Cardiac fibroblast (primary cell): ENCODE results near the gene BCAP31.
"Not testable (repeated sequence)": the region's sequence is repeated elsewhere in the genome, so short reads cannot be mapped to it uniquely, and the experiment has no call there.

Source experiments
- DNase-seq, 2 donors: peaks; one replicate each; pipeline versions ENCODE4 v3.0.0 to v3.0.0-alpha.2; 2010; ENCODE audit warnings: low read depth in 2 of 2
- H3K4me3 ChIP-seq, 2 donors: replicated peaks in 1 of 2; 1 replicate in 1 of 2; 2 replicates in 1 of 2; pipeline ENCODE4 v1.5.1; 2011; ENCODE audit warnings: low read depth in 2 of 2, low read length in 2 of 2, mild to moderate bottlenecking in 2 of 2, moderate library complexity in 1 of 2
- TF ChIP-seq, protein P1 (sequence below): IDR thresholded peaks from one replicate; pipeline ENCODE4 v1.5.1; 2011; ENCODE audit warnings: low read depth, mild to moderate bottlenecking, low read length, inconsistent platforms

Gene BCAP31

DNA sequence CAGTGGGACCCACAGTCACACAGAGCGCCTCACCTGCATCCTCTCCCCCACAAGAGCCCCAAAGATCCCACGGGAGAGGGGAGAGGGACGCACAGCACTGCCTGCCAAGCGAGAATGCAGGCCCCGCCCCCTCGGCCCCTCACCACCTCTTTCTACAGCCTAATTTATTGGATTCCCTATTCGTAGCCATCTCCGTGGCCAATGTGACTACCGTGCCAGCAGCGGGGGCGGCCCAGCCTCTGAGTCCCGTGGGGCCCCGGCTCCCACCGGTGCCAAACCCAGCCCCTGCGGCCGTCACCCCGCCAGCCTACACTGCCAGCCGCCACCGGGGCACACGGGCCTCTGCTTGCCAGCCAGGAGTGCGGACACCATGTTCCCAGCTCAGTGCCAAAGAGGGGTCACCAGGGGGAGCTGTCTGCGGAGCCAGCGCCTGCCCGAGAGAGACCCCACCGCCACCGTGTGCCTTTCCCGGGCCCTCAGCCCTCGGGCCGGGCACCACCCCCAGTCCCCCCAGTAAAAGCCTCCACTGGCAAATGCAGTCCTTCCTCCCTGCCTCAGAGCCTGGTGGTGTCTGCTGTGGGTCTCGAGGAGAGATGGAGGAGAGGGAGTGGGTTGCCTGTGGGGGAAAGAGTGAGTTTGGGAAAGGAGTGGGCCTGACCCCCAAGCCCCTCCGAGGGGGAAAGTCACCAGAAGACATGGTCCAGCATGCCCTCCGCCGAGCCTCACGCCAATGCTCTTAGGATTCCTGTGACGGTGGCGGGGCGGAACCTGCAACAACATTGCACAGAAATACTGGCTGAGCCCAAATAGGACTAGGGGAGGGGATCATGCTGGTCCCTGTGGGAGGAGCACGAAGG is 20.3 kb upstream of the BCAP31 start:
- DNase-seq, result no peak
- H3K4me3 ChIP-seq, result no peak overlapping the region
- TF ChIP-seq, protein P1, sequence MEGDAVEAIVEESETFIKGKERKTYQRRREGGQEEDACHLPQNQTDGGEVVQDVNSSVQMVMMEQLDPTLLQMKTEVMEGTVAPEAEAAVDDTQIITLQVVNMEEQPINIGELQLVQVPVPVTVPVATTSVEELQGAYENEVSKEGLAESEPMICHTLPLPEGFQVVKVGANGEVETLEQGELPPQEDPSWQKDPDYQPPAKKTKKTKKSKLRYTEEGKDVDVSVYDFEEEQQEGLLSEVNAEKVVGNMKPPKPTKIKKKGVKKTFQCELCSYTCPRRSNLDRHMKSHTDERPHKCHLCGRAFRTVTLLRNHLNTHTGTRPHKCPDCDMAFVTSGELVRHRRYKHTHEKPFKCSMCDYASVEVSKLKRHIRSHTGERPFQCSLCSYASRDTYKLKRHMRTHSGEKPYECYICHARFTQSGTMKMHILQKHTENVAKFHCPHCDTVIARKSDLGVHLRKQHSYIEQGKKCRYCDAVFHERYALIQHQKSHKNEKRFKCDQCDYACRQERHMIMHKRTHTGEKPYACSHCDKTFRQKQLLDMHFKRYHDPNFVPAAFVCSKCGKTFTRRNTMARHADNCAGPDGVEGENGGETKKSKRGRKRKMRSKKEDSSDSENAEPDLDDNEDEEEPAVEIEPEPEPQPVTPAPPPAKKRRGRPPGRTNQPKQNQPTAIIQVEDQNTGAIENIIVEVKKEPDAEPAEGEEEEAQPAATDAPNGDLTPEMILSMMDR, result peak; percentile 33

DNA sequence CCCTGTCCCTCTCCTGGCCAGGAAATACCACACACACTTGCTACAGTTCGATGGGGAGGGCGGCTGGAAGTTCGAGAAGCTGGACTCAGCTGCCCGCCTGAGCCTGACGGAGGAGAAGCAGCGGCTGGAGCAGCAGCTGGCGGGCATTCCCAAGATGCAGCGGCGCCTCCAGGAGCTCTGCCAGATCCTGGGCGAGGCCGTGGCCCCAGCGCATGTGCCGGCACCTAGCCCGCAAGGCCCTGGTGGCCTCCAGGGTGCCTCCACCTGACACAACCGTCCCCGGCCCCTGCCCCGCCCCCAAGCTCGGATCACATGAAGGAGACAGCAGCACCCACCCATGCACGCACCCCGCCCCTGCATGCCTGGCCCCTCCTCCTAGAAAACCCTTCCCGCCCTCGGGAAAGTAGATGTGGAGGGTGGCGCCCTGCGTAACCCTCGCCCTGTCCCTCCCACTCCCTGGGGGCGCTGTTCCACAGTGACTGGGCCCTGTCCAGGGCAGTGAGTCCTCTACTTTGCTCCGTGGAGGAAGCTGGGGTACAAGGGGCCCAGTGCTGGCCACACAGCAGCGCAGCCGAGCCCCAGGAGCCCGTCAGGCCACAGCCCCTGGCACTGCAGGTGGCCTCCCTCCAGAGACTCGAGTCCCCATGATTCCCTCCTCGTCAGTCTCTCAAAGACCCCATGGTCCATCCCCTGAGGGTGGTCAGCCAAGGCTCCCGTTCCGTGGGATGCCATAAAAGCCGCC is 19.5 kb upstream of the BCAP31 start:
- not testable (repeated sequence) for H3K4me3 ChIP-seq
- peak in 1 of 2 donors; percentile 45 for DNase-seq

DNA sequence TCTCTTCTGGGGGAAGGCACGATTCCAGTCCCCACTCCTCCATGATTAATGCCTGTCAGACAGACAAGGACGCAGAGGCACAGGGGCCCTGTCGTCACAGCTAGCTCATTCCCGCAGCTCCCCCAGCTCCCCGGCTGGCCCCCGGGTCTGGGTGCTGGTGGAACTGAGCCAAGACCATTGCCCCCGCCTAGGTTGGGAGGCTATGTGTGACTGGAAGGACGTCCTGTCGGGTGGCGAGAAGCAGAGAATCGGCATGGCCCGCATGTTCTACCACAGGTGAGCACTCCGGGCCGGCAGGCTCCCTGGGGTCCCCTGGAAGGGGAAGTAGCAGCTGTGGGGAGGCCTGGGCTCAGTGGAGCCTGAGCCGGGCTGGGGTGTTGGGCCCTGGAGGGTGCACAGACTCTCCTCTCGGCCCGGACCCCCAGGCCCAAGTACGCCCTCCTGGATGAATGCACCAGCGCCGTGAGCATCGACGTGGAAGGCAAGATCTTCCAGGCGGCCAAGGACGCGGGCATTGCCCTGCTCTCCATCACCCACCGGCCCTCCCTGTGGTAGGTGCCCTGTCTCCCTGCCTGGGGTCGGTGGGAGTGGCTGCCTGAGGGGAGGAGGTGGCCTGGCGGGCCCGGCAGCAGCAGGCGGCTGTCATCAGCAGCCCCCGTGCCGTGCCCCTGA is 18.7 kb upstream of the BCAP31 start:
- not testable (repeated sequence) for H3K4me3 ChIP-seq

DNA sequence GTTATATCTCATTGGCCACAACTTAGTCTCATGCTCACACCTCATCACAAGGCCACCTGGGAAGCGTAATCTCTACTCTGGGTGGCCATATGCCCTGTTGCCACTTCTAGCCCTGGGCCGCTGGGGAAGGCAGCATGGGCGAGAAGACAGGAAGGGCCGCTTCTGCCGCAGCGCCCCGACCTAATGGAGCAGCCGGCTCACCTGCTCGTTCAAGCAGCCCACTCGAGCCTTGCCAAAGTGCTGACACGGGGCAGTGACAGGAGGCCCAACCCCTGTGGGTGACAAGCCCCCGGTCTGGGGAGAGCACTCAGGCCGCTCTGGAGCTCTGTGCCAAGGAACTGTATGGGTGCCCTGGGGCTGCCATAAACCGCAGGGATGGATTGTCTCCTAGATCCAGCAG is 17.9 kb upstream of the BCAP31 start:
- not testable (repeated sequence) for DNase-seq, H3K4me3 ChIP-seq

More for the DNA sequence above, 18.7 kb upstream of the BCAP31 start:
- not testable (repeated sequence) for DNase-seq

DNA sequence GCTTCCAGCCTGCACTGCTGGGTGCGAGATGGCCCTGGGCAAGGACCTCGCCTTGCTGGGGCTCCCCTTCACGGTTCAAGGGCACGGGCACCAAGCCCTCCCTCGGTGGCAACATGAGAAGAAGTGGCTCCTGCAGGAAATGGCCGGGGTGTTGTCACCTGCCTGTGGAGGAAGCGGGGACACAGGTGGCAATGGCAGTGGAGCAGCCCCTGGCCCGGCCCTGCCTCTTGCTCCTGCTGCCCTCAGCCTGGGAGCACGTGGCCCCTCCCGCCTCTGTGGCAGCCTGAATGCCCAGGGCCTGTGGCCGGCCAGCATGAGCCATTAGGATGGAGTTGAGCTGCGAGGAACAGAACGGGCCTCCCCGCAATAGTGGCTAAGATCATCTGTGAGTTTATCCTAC is 17.3 kb upstream of the BCAP31 start:
- TF ChIP-seq, protein P1, result no peak
- no peak overlapping the region for H3K4me3 ChIP-seq
- DNase-seq, result no peak

DNA sequence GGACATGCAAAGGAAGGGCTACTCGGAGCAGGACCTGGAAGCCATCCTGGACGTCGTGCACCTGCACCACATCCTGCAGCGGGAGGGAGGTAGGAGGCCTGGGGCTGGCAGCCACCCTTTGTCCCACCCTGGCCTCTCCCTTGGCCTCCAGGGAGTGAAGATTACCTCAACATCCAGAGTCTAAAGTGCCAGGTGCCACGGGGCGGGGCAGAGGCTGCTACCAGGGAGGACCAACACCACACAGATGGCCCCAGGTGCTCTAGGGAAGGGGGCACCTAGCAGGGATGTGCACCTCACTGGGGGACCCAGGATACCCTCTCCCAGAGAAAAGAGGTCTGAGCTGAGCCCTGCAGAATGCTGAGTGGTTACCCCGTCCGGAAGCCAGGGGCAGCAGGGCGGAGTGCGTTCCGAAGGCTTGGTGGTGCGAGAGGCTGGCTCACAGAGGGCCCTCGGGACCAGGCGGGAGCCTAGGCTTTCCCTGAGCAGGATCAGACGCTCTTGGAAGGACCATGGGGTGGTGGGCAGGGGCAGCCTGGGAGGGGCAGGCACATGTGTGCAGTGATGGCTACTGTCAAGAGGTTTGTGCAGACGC is 16.5 kb upstream of the BCAP31 start:
- no peak for DNase-seq
- TF ChIP-seq, protein P1, result no peak
- H3K4me3 ChIP-seq, result no peak overlapping the region

DNA sequence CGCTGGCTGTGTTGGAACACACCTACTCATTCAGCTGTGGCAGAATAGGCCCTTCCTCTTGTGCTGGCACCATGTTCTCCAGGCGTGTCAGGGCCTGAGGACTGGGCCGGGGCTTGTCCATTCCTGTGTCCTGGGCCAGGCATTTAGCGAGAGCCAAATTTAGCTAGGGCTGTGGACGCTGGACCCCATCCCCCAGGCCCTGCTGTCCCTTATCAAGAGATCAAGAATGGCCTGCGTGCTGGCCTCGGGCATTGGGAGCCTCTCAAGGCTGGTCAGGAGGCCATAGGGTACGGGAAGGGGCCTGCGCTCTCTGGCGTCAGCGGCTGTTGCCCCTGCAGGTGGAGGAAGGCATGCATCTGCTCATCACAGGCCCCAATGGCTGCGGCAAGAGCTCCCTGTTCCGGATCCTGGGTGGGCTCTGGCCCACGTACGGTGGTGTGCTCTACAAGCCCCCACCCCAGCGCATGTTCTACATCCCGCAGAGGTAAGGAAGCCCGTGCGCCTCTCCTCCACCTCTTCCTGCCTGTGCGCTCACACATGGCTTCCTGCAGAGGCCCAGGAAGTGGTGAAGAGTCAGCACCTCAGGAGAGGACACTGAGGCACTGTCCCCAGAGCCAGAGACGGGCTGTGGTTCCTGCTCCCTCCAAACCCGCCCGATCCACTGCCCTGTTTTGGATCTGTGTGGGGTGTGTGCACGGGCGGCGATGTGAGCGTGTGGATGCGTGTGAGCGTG is 15.7 kb upstream of the BCAP31 start:
- DNase-seq, result no peak
- TF ChIP-seq, protein P1, result no peak
- no peak overlapping the region for H3K4me3 ChIP-seq
